HG03520 (cell line): ENCODE data around the gene ZNF618.
"Not testable (repeated sequence)": the region's sequence is repeated elsewhere in the genome, so short reads cannot be mapped to it uniquely, and the experiment has no call there.

Source experiments
- ATAC-seq: cut with Tn5 transposase; IDR thresholded peaks from one replicate; pipeline ENCODE4 v1.9.1; 2021; ENCODE audit warnings: mild to moderate bottlenecking, moderate library complexity; ENCODE audit not compliant: unreplicated experiment

ZNF618 gene

GRCh38 chr9:114034196-114034595 is 158.1 kb downstream of the ZNF618 start:
- ATAC-seq = no peak

- no peak for ATAC-seq
These were observed 158.6 kb downstream of the ZNF618 start for GRCh38 chr9:114034661-114035062.

GRCh38 chr9:114035221-114035844 is 159.2 kb downstream of the ZNF618 start:
- no peak for ATAC-seq

GRCh38 chr9:114035845-114036801 is 160.0 kb downstream of the ZNF618 start:
- no peak for ATAC-seq

GRCh38 chr9:114037249-114037648 is 161.1 kb downstream of the ZNF618 start:
- ATAC-seq = no peak

- no peak for ATAC-seq
These were observed 162.0 kb downstream of the ZNF618 start for GRCh38 chr9:114037961-114038723.

GRCh38 chr9:114038724-114039313 is 162.7 kb downstream of the ZNF618 start:
- no peak for ATAC-seq

- ATAC-seq = no peak
These were observed 163.4 kb downstream of the ZNF618 start for GRCh38 chr9:114039484-114039883.

GRCh38 chr9:114043660-114044059 is 167.6 kb downstream of the ZNF618 start:
- not testable (repeated sequence) for ATAC-seq

- ATAC-seq = no peak
These were observed 170.2 kb downstream of the ZNF618 start for GRCh38 chr9:114046237-114046755.

- ATAC-seq = no peak
These were observed 170.8 kb downstream of the ZNF618 start for GRCh38 chr9:114046875-114047274.

GRCh38 chr9:114047717-114048116 is 171.6 kb downstream of the ZNF618 start:
- no peak for ATAC-seq

GRCh38 chr9:114048533-114049415 is 172.7 kb downstream of the ZNF618 start:
- no peak for ATAC-seq

GRCh38 chr9:114049441-114050225 is 173.5 kb downstream of the ZNF618 start:
- ATAC-seq = no peak

- no peak for ATAC-seq
These were observed 174.1 kb downstream of the ZNF618 start for GRCh38 chr9:114050226-114050568.

- ATAC-seq = no peak
These were observed 174.5 kb downstream of the ZNF618 start for GRCh38 chr9:114050646-114051045.

GRCh38 chr9:114051281-114051680 is 175.2 kb downstream of the ZNF618 start:
- ATAC-seq = no peak

- ATAC-seq = no peak
These were observed 175.6 kb downstream of the ZNF618 start for GRCh38 chr9:114051706-114052105.
